GM21423 (cell line): ENCODE measurements around the gene CGB3.

Source experiments
- ATAC-seq: cut with Tn5 transposase; IDR thresholded peaks from one replicate; pipeline ENCODE4 v1.9.1; 2021; ENCODE audit warnings: mild to moderate bottlenecking, moderate library complexity; ENCODE audit not compliant: unreplicated experiment

CGB3 gene

GRCh38 chr19:48989701-48990291 is 34.3 kb downstream of the CGB3 start:
- no peak for ATAC-seq

- no peak for ATAC-seq
These were observed 35.3 kb downstream of the CGB3 start for GRCh38 chr19:48988860-48989259.

GRCh38 chr19:48988286-48988685 is 35.8 kb downstream of the CGB3 start:
- ATAC-seq: no peak

- no peak for ATAC-seq
These were observed 36.8 kb downstream of the CGB3 start for GRCh38 chr19:48987323-48987722.

- ATAC-seq: no peak
These were observed 37.9 kb downstream of the CGB3 start for GRCh38 chr19:48986211-48986610.

GRCh38 chr19:48985711-48986110 is 38.4 kb downstream of the CGB3 start:
- no peak for ATAC-seq

GRCh38 chr19:48982280-48982679 is 41.9 kb downstream of the CGB3 start:
- ATAC-seq: no peak

GRCh38 chr19:48977061-48977460 is 47.1 kb downstream of the CGB3 start:
- ATAC-seq: no peak

- ATAC-seq: no peak
These were observed 47.9 kb downstream of the CGB3 start for GRCh38 chr19:48975947-48976847.
